Parathyroid adenoma (tissue), 2 donors: ENCODE data around the gene RUNX3.

Source experiments
- H2AFZ ChIP-seq: fragments of 300-600 bp; sonication (generic); one replicate; pipeline ENCODE4 v1.7.0; 2017; ENCODE audit warnings: antibody characterized with exemption, mild to moderate bottlenecking
- H3K27ac ChIP-seq: fragments of 300-600 bp; sonication (generic); one replicate; pipeline ENCODE4 v1.7.0; 2017
- H3K27me3 ChIP-seq: fragments of 300-600 bp; sonication (generic); one replicate; pipeline ENCODE4 v1.7.0; 2017; ENCODE audit warnings: low read length; ENCODE audit not compliant: control insufficient read depth, insufficient read depth
- H3K36me3 ChIP-seq: fragments of 300-600 bp; sonication (generic); one replicate; pipeline ENCODE4 v1.7.0; 2017; ENCODE audit warnings: low read length; ENCODE audit not compliant: control insufficient read depth, insufficient read depth
- H3K4me1 ChIP-seq: fragments of 300-600 bp; sonication (generic); one replicate; pipeline ENCODE4 v1.7.0; 2017; ENCODE audit warnings: control low read depth
- H3K4me2 ChIP-seq: fragments of 300-600 bp; sonication (generic); one replicate; pipeline ENCODE4 v1.7.0; 2017; ENCODE audit warnings: low read length
- H3K4me3 ChIP-seq: fragments of 300-600 bp; sonication (generic); one replicate; pipeline ENCODE4 v1.7.0; 2017; ENCODE audit warnings: low read depth, low read length
- H3K79me2 ChIP-seq: fragments of 300-600 bp; sonication (generic); one replicate; pipeline ENCODE4 v1.7.0; 2017; ENCODE audit warnings: control low read depth
- H3K9ac ChIP-seq: fragments of 300-600 bp; sonication (generic); one replicate; pipeline ENCODE4 v1.7.0; 2017; ENCODE audit warnings: mild to moderate bottlenecking
- H3K9me3 ChIP-seq: fragments of 300-600 bp; sonication (generic); one replicate; pipeline ENCODE4 v1.7.0; 2017; ENCODE audit warnings: low read length; ENCODE audit not compliant: control insufficient read depth
- TF ChIP-seq, protein P1 (sequence below): fragments of 300-600 bp; sonication (generic); IDR thresholded peaks from one replicate; pipeline ENCODE4 v1.7.0; 2017; ENCODE audit warnings: antibody characterized with exemption, mild to moderate bottlenecking
- donor health status: primary hyperparathyroidism.

RUNX3 gene

DNA sequence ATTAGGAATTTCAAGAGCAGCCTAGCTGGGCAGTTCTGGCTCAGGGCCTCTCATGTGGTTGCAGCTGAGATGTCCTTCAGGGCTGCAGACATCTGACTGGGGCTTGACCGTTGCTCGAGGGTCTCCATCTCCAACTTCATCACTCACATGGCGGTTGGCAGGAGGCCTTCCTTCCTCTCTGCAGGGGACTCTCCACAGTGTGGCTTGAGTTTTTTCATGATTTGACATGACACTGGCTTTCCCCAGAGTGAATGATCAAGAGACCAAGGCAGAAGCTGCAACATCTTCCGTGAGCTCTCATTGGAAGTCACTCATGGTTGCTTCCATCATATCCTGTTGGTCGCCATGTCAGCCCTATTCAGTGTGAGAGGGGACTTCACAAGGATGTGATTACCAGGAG is 74.6 kb downstream of the RUNX3 start:
- Histone ChIP-seq H3K9ac (no peak overlapping the region), H2AFZ (no peak overlapping the region), H3K4me1 (no peaks in the 10 kb centered on the region), H3K27ac (no peak overlapping the region), H3K9me3 (no peaks in the 10 kb centered on the region), H3K4me2 (no peak overlapping the region), H3K36me3 (no peaks in the 10 kb centered on the region), H3K4me3 (no peak overlapping the region), H3K27me3 (no peaks in the 10 kb centered on the region), H3K79me2 (no peaks in the 10 kb centered on the region)
- TF ChIP-seq, protein P1, sequence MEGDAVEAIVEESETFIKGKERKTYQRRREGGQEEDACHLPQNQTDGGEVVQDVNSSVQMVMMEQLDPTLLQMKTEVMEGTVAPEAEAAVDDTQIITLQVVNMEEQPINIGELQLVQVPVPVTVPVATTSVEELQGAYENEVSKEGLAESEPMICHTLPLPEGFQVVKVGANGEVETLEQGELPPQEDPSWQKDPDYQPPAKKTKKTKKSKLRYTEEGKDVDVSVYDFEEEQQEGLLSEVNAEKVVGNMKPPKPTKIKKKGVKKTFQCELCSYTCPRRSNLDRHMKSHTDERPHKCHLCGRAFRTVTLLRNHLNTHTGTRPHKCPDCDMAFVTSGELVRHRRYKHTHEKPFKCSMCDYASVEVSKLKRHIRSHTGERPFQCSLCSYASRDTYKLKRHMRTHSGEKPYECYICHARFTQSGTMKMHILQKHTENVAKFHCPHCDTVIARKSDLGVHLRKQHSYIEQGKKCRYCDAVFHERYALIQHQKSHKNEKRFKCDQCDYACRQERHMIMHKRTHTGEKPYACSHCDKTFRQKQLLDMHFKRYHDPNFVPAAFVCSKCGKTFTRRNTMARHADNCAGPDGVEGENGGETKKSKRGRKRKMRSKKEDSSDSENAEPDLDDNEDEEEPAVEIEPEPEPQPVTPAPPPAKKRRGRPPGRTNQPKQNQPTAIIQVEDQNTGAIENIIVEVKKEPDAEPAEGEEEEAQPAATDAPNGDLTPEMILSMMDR: no peak

DNA sequence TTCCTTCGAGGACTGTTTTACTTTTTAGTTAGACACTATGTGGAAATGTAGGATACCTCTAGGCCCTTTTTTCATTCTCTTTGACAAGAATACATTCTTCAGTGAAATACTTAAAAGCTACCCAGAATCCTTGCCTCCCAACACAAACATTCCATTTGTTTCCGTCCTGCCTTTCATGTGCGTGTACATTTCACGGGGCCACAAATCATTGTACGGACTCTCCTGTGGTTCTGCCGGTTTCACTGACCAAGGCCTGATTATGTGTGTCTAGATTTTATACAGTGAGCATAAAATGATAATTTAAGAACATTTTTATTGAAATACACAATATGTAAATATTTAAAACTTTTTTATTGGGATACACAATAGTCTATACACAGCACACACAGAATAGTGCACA is 76.4 kb downstream of the RUNX3 start:
- H3K4me3 ChIP-seq: no peak overlapping the region
- H3K79me2 ChIP-seq: no peaks in the 10 kb centered on the region
- H3K9ac ChIP-seq: no peak overlapping the region
- no peaks in the 10 kb centered on the region for H3K9me3 ChIP-seq
- TF ChIP-seq, protein P1: no peak
- H3K4me1 ChIP-seq: no peaks in the 10 kb centered on the region
- H3K27me3 ChIP-seq: no peaks in the 10 kb centered on the region
- H3K27ac ChIP-seq: no peak overlapping the region
- no peak overlapping the region for H2AFZ ChIP-seq
- H3K36me3 ChIP-seq: no peaks in the 10 kb centered on the region
- no peak overlapping the region for H3K4me2 ChIP-seq

DNA sequence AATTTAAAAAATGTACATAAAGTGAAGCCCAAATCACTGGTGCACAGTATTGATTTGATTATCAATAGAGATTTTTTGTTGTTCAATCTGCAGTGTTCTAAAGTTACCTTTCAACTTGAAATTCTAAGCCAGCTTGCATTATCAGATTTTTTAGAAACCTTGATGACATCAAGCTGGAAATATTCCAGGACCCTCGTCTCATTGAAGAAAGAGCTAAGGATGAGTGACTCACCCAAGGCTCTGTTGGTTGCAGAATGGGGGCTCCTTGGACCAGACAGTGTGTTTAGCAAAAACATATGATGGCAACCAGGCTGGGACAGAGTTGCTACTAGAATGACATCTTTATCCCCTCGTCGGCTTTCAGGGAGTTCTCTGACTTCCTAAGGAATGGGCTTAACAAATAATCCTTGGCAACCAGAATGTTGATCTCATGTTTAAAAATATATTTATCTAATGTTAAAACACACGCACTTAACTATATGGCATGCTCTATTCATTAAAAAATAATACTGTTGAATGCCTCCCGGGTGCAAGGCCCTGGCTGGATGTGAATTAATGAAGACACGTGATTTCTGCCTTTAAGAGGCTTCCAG is 79.7 kb downstream of the RUNX3 start:
- Histone ChIP-seq H3K79me2 (no peaks in the 10 kb centered on the region), H2AFZ (no peak overlapping the region), H3K27me3 (no peaks in the 10 kb centered on the region), H3K4me3 (no peak overlapping the region), H3K9me3 (no peaks in the 10 kb centered on the region), H3K9ac (no peak overlapping the region), H3K36me3 (no peaks in the 10 kb centered on the region), H3K4me2 (no peak overlapping the region), H3K27ac (no peak overlapping the region), H3K4me1 (no peaks in the 10 kb centered on the region)
- TF ChIP-seq, protein P1: no peak

DNA sequence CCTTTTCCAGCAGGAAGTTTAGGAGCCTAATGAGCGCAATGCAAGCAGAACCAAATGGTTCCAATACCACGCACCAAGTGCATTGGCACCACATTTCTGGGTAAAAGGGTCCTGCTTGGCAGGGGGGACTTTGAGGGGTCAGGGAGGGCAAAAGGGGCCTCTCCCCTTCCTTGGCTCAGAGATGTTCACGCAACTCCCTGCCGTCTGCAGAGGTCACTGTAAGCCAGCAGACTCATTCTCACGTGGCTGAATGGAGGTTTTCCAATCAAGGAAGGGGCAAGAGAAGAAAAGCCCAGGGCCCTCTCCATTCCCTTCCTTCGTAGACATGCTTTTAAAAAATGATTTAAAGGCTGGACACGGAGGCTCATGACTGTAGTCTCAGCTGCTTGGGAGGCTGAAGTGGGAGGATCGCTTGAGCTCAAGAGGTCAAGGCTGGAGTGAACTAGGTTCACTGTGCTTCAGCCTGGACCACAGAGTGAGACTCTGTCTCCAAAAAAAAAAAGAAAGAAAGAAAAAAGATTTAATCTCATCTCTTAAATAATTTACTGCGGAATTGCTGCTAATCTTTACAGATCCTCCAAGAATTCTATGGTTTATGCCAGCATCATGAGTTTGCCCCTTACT is 80.3 kb downstream of the RUNX3 start:
- Histone ChIP-seq H3K4me1 (no peaks in the 10 kb centered on the region), H3K27ac (no peak overlapping the region), H3K9me3 (no peaks in the 10 kb centered on the region), H2AFZ (no peak overlapping the region), H3K36me3 (no peaks in the 10 kb centered on the region), H3K9ac (no peak overlapping the region), H3K4me3 (no peak overlapping the region), H3K79me2 (no peaks in the 10 kb centered on the region), H3K4me2 (no peak overlapping the region), H3K27me3 (no peaks in the 10 kb centered on the region)
- TF ChIP-seq, protein P1: no peak
